ENCODE data around the gene ZNF710.
"Not testable (repeated sequence)": the region's sequence is repeated elsewhere in the genome, so short reads cannot be mapped to it uniquely, and the experiment has no call there.

Gene ZNF710

GRCh38 chr15:90099868-90100831 is 99.0 kb downstream of the ZNF710 start:
- peak overlapping the region; percentile 95 for H3K27ac ChIP-seq (ENCODE audit: low read depth, low read length)
- peak overlapping the region; percentile 76 for H3K4me3 ChIP-seq (ENCODE audit: low read length)
- H3K4me1 ChIP-seq (ENCODE audit: control insufficient read depth, insufficient read depth, low read length) = peaks cover 51% of the 10 kb centered on the region
- no peak overlapping the region for H3K9ac ChIP-seq (ENCODE audit: low read length)
- H3K27me3 ChIP-seq (ENCODE audit: control insufficient read depth, insufficient read depth, low read length) = no peaks in the 10 kb centered on the region
- no peaks in the 10 kb centered on the region for H3K36me3 ChIP-seq (ENCODE audit: control insufficient read depth, insufficient read depth, low read length)

GRCh38 chr15:90101130-90101968 is 100.2 kb downstream of the ZNF710 start:
- Histone ChIP-seq H3K4me1 (ENCODE audit: control insufficient read depth, insufficient read depth, low read length) (peaks cover 49% of the 10 kb centered on the region), H3K27me3 (ENCODE audit: control insufficient read depth, insufficient read depth, low read length) (no peaks in the 10 kb centered on the region)

GRCh38 chr15:90101969-90102890 is 101.1 kb downstream of the ZNF710 start, which contains the start of gene IDH2:
IDH2 (minus strand) TSS chr15:90102468; CDS start chr15:90102390, 78 bp downstream.
- H3K9ac ChIP-seq (ENCODE audit: low read length) = peak within 1 kb of the TSS; percentile 49
- H3K27me3 ChIP-seq (ENCODE audit: control insufficient read depth, insufficient read depth, low read length) = no peaks in the 10 kb centered on the region
- H3K4me3 ChIP-seq (ENCODE audit: low read length) = peak within 1 kb of the TSS; percentile 76
- H3K27ac ChIP-seq (ENCODE audit: low read depth, low read length) = peak within 1 kb of the TSS; percentile 95
- no peaks in the 10 kb centered on the region for H3K36me3 ChIP-seq (ENCODE audit: control insufficient read depth, insufficient read depth, low read length)
- peaks cover 55% of the 10 kb centered on the region for H3K4me1 ChIP-seq (ENCODE audit: control insufficient read depth, insufficient read depth, low read length)

More at GRCh38 chr15:90101130-90101968, 100.2 kb downstream of the ZNF710 start:
- peak overlapping the region; percentile 95 for H3K27ac ChIP-seq (ENCODE audit: low read depth, low read length)
- H3K36me3 ChIP-seq (ENCODE audit: control insufficient read depth, insufficient read depth, low read length) = no peaks in the 10 kb centered on the region
- H3K4me3 ChIP-seq (ENCODE audit: low read length) = peak overlapping the region; percentile 76
- peak overlapping the region; percentile 46 for H3K9ac ChIP-seq (ENCODE audit: low read length)

GRCh38 chr15:90103701-90104329 is 102.7 kb downstream of the ZNF710 start:
- H3K36me3 ChIP-seq (ENCODE audit: control insufficient read depth, insufficient read depth, low read length) = no peaks in the 10 kb centered on the region
- H3K4me1 ChIP-seq (ENCODE audit: control insufficient read depth, insufficient read depth, low read length) = peaks cover 45% of the 10 kb centered on the region
- H3K4me3 ChIP-seq (ENCODE audit: low read length) = no peak overlapping the region
- H3K9ac ChIP-seq (ENCODE audit: low read length) = no peak overlapping the region
- no peaks in the 10 kb centered on the region for H3K27me3 ChIP-seq (ENCODE audit: control insufficient read depth, insufficient read depth, low read length)
- H3K27ac ChIP-seq (ENCODE audit: low read depth, low read length) = peak overlapping the region; percentile 87

GRCh38 chr15:90104551-90104950 is 103.4 kb downstream of the ZNF710 start:
- H3K9ac ChIP-seq (ENCODE audit: low read length) = no peak overlapping the region
- H3K36me3 ChIP-seq (ENCODE audit: control insufficient read depth, insufficient read depth, low read length) = no peaks in the 10 kb centered on the region
- H3K4me3 ChIP-seq (ENCODE audit: low read length) = no peak overlapping the region
- no peaks in the 10 kb centered on the region for H3K27me3 ChIP-seq (ENCODE audit: control insufficient read depth, insufficient read depth, low read length)
- peak overlapping the region; percentile 87 for H3K27ac ChIP-seq (ENCODE audit: low read depth, low read length)
- peaks cover 41% of the 10 kb centered on the region for H3K4me1 ChIP-seq (ENCODE audit: control insufficient read depth, insufficient read depth, low read length)

GRCh38 chr15:90105521-90105920 is 104.4 kb downstream of the ZNF710 start:
- Histone ChIP-seq H3K27ac (ENCODE audit: low read depth, low read length) (no peak overlapping the region), H3K9ac (ENCODE audit: low read length) (no peak overlapping the region), H3K36me3 (ENCODE audit: control insufficient read depth, insufficient read depth, low read length) (no peaks in the 10 kb centered on the region), H3K27me3 (ENCODE audit: control insufficient read depth, insufficient read depth, low read length) (no peaks in the 10 kb centered on the region), H3K4me1 (ENCODE audit: control insufficient read depth, insufficient read depth, low read length) (peaks cover 33% of the 10 kb centered on the region), H3K4me3 (ENCODE audit: low read length) (no peak overlapping the region)

GRCh38 chr15:90106522-90107117 is 105.5 kb downstream of the ZNF710 start:
- Histone ChIP-seq H3K9ac (ENCODE audit: low read length) (peak overlapping the region; percentile 27), H3K4me3 (ENCODE audit: low read length) (no peak overlapping the region), H3K4me1 (ENCODE audit: control insufficient read depth, insufficient read depth, low read length) (peaks cover 25% of the 10 kb centered on the region), H3K27me3 (ENCODE audit: control insufficient read depth, insufficient read depth, low read length) (no peaks in the 10 kb centered on the region), H3K27ac (ENCODE audit: low read depth, low read length) (peak overlapping the region; percentile 87), H3K36me3 (ENCODE audit: control insufficient read depth, insufficient read depth, low read length) (no peaks in the 10 kb centered on the region)

- H3K4me1 ChIP-seq (ENCODE audit: control insufficient read depth, insufficient read depth, low read length) = peaks cover 25% of the 10 kb centered on the region
- H3K4me3 ChIP-seq (ENCODE audit: low read length); H3K36me3 ChIP-seq (ENCODE audit: control insufficient read depth, insufficient read depth, low read length); H3K9ac ChIP-seq (ENCODE audit: low read length); H3K27me3 ChIP-seq (ENCODE audit: control insufficient read depth, insufficient read depth, low read length); H3K27ac ChIP-seq (ENCODE audit: low read depth, low read length): not testable (repeated sequence)
These were observed 106.9 kb downstream of the ZNF710 start for GRCh38 chr15:90108038-90108437.

- H3K4me1 ChIP-seq (ENCODE audit: control insufficient read depth, insufficient read depth, low read length) = peaks cover 13% of the 10 kb centered on the region
- not testable (repeated sequence) for H3K27ac ChIP-seq (ENCODE audit: low read depth, low read length); H3K4me3 ChIP-seq (ENCODE audit: low read length); H3K27me3 ChIP-seq (ENCODE audit: control insufficient read depth, insufficient read depth, low read length); H3K36me3 ChIP-seq (ENCODE audit: control insufficient read depth, insufficient read depth, low read length); H3K9ac ChIP-seq (ENCODE audit: low read length)
These were observed 108.1 kb downstream of the ZNF710 start for GRCh38 chr15:90109163-90109751.

- Histone ChIP-seq H3K27me3 (ENCODE audit: control insufficient read depth, insufficient read depth, low read length) (no peaks in the 10 kb centered on the region), H3K9ac (ENCODE audit: low read length) (no peak overlapping the region), H3K36me3 (ENCODE audit: control insufficient read depth, insufficient read depth, low read length) (no peaks in the 10 kb centered on the region), H3K27ac (ENCODE audit: low read depth, low read length) (no peak overlapping the region), H3K4me3 (ENCODE audit: low read length) (no peak overlapping the region), H3K4me1 (ENCODE audit: control insufficient read depth, insufficient read depth, low read length) (no peaks in the 10 kb centered on the region)
These were observed 112.0 kb downstream of the ZNF710 start for GRCh38 chr15:90113166-90113565.

GRCh38 chr15:90114451-90114901 is 113.4 kb downstream of the ZNF710 start:
- Histone ChIP-seq H3K4me1 (ENCODE audit: control insufficient read depth, insufficient read depth, low read length) (no peaks in the 10 kb centered on the region), H3K27me3 (ENCODE audit: control insufficient read depth, insufficient read depth, low read length) (no peaks in the 10 kb centered on the region), H3K36me3 (ENCODE audit: control insufficient read depth, insufficient read depth, low read length) (no peaks in the 10 kb centered on the region), H3K9ac (ENCODE audit: low read length) (no peak overlapping the region), H3K4me3 (ENCODE audit: low read length) (no peak overlapping the region), H3K27ac (ENCODE audit: low read depth, low read length) (no peak overlapping the region)

All from rectal smooth muscle tissue (tissue), 1 donor.